ENCODE results near the gene LRP1B.

The LRP1B gene

DNA sequence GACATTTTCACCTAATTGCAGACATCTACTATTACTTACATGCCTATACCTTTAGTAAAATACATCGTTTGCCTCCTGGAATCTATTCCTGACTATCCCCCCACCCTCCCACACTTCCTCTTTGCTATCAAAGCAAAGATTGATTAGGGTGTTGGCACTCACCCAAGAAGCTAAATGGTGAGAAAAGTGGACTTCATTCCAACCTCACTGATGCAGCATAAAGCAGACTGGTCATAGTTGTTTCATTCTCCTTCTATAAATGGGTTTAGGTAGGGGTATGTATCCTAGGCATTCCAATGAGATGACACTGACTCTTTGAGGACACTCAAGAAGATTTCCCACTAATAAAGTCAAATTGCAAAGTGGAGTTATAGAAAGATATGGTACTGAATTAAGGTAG lies 97.4 kb downstream of the LRP1B start:
- no peak for TF ChIP-seq ZFX (IDR thresholded peaks at IDR 0.05; ENCODE audit: borderline replicate concordance)
- H3K27ac ChIP-seq, result no peak overlapping the region

DNA sequence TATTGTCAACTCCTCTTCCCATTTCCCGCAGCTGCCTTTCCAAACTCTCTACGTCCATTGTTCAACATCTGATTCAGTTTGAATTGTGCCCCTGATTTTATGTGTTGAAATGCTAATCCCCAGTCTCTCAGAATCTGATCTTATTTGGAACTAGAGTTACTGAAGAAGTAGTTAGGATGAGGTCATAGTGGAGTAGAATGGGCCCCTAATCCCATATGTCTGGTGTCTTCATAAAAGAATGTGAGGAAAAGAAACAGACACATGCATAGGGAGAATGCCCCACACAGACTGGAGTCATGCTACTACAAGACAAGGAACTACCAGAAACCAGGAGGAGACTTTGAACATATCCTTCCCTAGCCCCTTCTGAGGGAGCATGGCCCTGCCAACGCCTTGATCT lies 99.2 kb downstream of the LRP1B start:
- TF ChIP-seq ZFX (IDR thresholded peaks at IDR 0.05; ENCODE audit: borderline replicate concordance), result no peak
- TF ChIP-seq, protein P1, sequence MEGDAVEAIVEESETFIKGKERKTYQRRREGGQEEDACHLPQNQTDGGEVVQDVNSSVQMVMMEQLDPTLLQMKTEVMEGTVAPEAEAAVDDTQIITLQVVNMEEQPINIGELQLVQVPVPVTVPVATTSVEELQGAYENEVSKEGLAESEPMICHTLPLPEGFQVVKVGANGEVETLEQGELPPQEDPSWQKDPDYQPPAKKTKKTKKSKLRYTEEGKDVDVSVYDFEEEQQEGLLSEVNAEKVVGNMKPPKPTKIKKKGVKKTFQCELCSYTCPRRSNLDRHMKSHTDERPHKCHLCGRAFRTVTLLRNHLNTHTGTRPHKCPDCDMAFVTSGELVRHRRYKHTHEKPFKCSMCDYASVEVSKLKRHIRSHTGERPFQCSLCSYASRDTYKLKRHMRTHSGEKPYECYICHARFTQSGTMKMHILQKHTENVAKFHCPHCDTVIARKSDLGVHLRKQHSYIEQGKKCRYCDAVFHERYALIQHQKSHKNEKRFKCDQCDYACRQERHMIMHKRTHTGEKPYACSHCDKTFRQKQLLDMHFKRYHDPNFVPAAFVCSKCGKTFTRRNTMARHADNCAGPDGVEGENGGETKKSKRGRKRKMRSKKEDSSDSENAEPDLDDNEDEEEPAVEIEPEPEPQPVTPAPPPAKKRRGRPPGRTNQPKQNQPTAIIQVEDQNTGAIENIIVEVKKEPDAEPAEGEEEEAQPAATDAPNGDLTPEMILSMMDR (IDR thresholded peaks at IDR 0.05), result no peak
- no peak overlapping the region for H3K27ac ChIP-seq

DNA sequence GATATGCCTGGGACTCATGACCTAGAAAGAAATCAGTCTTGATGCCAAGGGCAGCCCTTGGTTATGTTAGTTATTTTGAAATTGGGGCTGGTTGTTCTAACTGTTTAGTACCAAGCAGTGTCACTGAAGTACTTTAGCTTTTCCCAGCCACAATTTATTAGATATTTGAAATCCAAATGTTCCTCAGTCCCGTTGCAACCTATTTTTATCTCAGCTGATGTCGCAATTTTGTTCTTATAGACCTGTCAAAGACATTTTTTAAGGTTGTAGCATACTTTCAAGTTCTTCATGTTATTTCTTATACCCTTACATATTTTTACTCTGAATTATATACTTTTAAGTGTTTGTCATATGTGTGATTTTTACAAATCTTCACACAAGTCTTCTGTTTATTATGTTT lies 100.1 kb downstream of the LRP1B start:
- TF ChIP-seq ZFX (IDR thresholded peaks at IDR 0.05; ENCODE audit: borderline replicate concordance), result no peak
- TF ChIP-seq, protein P1 (IDR thresholded peaks at IDR 0.05), result no peak
- no peak overlapping the region for H3K27ac ChIP-seq

DNA sequence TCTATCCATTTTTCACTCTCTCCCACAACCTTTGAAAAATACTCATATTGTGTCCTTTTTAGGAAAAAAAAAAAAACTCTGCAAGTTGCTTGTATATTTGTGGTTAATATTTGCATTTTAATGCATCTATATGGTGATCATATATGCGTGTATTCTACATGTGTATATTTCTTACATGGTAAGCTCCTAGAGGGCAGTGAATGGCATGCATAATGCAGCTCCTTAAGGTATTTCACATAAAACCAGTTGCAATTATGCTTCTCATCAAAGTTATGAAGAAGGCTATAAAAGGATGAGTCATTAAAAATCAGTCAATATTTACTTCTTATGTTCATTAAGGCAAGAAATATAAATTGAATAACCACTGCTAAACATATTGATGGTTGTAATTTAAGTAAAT lies 100.8 kb downstream of the LRP1B start:
- H3K27ac ChIP-seq, result no peak overlapping the region
- TF ChIP-seq ZFX (IDR thresholded peaks at IDR 0.05; ENCODE audit: borderline replicate concordance), result no peak
- TF ChIP-seq, protein P1 (IDR thresholded peaks at IDR 0.05), result no peak

DNA sequence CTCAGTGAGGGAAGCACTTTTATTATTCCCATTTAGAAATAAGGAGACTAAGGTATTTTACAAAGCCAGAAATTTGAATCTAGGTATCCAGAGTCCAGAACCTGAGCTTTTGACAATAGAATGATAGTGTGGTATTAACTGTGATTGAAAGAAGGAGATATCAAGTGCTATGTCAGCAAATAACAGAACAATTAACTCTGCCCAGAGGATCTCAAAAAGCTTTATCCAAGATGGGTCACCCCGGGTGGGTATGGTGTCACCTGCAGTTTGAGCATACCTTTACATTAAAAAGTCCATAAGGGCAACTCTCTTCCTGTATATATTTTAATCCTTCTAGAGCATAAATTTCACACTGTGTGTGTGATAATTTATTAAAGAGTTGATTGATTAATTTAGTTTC lies 105.4 kb downstream of the LRP1B start:
- H3K27ac ChIP-seq, result no peak overlapping the region
- no peak for TF ChIP-seq ZFX (IDR thresholded peaks at IDR 0.05; ENCODE audit: borderline replicate concordance)
- TF ChIP-seq, protein P1 (IDR thresholded peaks at IDR 0.05), result no peak

DNA sequence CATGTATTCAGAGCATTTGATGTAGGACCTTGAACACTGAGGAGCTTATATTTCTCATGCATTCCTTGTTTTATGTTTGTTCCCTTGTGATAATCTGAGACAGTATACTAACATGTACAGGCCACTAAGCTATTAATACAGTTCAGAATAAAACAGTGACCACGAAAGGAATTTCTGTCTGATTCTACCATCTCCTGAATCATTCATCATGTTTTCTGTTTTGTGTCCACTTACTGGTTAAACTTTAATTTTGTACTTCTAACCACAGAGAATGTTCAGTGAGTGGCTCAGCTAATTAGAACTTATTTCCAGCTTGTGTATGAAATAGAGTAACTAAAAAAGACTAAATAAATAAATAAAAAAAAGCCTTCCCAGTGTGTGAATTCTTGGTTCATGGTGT lies 110.4 kb downstream of the LRP1B start:
- no peak for TF ChIP-seq ZFX (IDR thresholded peaks at IDR 0.05; ENCODE audit: borderline replicate concordance)
- TF ChIP-seq, protein P1 (IDR thresholded peaks at IDR 0.05), result no peak
- no peak overlapping the region for H3K27ac ChIP-seq

DNA sequence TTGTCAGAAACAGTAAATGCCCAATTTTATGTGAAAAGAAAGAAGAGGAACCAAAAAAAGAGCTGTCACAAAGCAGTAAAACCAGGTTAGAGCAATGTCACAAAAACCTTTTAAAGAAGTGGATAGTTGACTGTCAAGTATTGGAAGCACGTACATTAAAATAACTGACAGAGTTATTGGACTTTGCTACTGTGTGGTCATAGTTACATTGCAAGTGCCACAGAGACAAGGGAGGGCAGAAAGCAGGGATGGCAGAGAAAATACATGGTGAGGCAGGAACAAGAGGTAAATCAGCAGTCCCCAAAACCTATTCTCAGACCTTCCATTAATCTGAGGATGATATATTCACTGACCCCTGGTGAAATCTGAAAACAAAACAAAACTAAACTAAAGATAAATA lies 116.3 kb downstream of the LRP1B start:
- no peak overlapping the region for H3K27ac ChIP-seq
- no peak for TF ChIP-seq ZFX (IDR thresholded peaks at IDR 0.05; ENCODE audit: borderline replicate concordance)
- TF ChIP-seq, protein P1 (IDR thresholded peaks at IDR 0.05), result no peak

DNA sequence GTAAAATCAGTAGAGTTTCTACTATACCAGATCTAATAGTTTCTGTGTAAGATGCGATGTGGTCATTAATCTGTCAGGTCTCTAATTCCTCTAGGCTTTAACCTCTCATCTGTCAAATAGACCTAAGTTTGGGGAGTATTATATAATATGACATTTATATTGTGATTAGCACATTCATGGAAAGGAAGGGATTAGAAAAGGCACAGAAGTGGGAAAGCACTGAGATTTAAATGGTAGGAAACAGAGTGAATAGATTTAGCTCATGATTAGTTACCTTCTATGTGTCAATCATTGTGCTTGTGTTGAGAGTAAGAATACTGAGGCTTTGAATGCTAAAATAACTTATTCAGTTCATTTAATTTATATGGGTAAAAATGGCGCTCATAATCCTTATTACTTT lies 118.0 kb downstream of the LRP1B start:
- TF ChIP-seq, protein P1 (IDR thresholded peaks at IDR 0.05), result no peak
- no peak for TF ChIP-seq ZFX (IDR thresholded peaks at IDR 0.05; ENCODE audit: borderline replicate concordance)
- H3K27ac ChIP-seq, result no peak overlapping the region
